Uterus (tissue), 4 donors: ENCODE measurements around the gene CAMK1D. TPM values are rescaled to one million over a fixed set of nuclear protein-coding genes. Genes with fewer than 3 reads are reported as not detected.

Experiments used
- DNase-seq, 2 donors: peaks; one replicate each; pipeline ENCODE4 v3.0.0-alpha.2; 2019 to 2020
- H3K27ac ChIP-seq, 2 donors: fragments of 200-600 bp; sonication (generic); 1 replicate in 1 of 2; 2 replicates in 1 of 2; pipeline ENCODE4 v1.5.1; 2016 to 2018
- H3K27me3 ChIP-seq, 2 donors: fragments of 200-600 bp; sonication (generic); one replicate each; pipeline ENCODE4 v1.5.1; 2018 to 2019; ENCODE audit warnings: control low read depth in 1 of 2
- H3K36me3 ChIP-seq, 2 donors: fragments of 200-600 bp; sonication (generic); one replicate each; pipeline ENCODE4 v1.5.1; 2019; ENCODE audit warnings: control low read depth in 1 of 2
- H3K4me1 ChIP-seq, 2 donors: fragments of 200-600 bp; sonication (generic); one replicate each; pipeline ENCODE4 v1.5.1; 2018 to 2019; ENCODE audit warnings: control low read depth in 1 of 2
- H3K4me3 ChIP-seq, 2 donors: fragments of 200-600 bp; sonication (generic); 1 replicate in 1 of 2; 2 replicates in 1 of 2; pipeline ENCODE4 v1.5.1; 2018 to 2019; ENCODE audit warnings: mild to moderate bottlenecking in 1 of 2
- H3K9me3 ChIP-seq, 2 donors: fragments of 200-600 bp; sonication (generic); one replicate each; pipeline ENCODE4 v1.5.1; 2019; ENCODE audit warnings: control low read depth in 1 of 2
- CTCF ChIP-seq, 4 experiments: fragments of 200-600 bp in 2 of 4; fragments of 450-650 bp in 2 of 4; sonication (generic) in 2 of 4; IDR thresholded peaks; one replicate each; pipeline ENCODE4 v1.5.1; 2016 to 2019; ENCODE audit warnings: antibody characterized with exemption in 4 of 4, mild to moderate bottlenecking in 2 of 4, moderate library complexity in 1 of 4
- POLR2A ChIP-seq, 2 donors: fragments of 450-650 bp; IDR thresholded peaks; one replicate each; pipeline ENCODE4 v1.6.1; 2016; ENCODE audit warnings: antibody characterized with exemption in 2 of 2, mild to moderate bottlenecking in 1 of 2, moderate library complexity in 1 of 2
- intact Hi-C: fragments of 100-400 bp; cut with DNase I; formaldehyde crosslinking; loops from one replicate; pipeline ENCODE4 v1.15.1; 2023; ENCODE audit warnings: low total_unique reads
- microRNA counts, 2 donors: library from miRNA; unstranded; fragments of <30 nt; microRNA quantifications; one replicate each; lab custom pipeline; 2016 to 2017
- microRNA-seq: library from miRNA; unstranded; fragments of <30 nt; microRNA quantifications from one replicate; pipeline ENCODE4, GENCODE V29; 2016; ENCODE audit warnings: borderline microRNAs expressed, borderline replicate concordance
- small RNA-seq: library from RNA; depleted of rRNA; stranded (forward); fragments of <200 nt; gene quantifications from one replicate; pipeline ENCODE3, GENCODE V24; 2016
- total RNA-seq, 4 donors: library from RNA; depleted of rRNA in 3 of 4; stranded (reverse); fragments of >200 nt in 3 of 4; gene quantifications; one replicate each; pipeline versions ENCODE4 v1.1.0 to v1.2.4, GENCODE V29; 2014 to 2023
- donor health status: DM: yes; HTN: yes; CAD: no.

CAMK1D gene
- total RNA-seq, 4 donors from 2014 or later, result 3.5 to 48.4 (median 10.8) TPM

GRCh38 chr10:12880423-12880822 lies 531.1 kb downstream of the CAMK1D start:
- DNase-seq, result no peak
- Histone ChIP-seq H3K27ac (peak overlapping the region in 1 of 2 donors; percentile 6), H3K36me3 (no peaks in the 10 kb centered on the region), H3K27me3 (no peaks in the 10 kb centered on the region), H3K4me1 (peaks cover 4 to 7% of the 10 kb centered on the region in 2 donors), H3K4me3 (no peak overlapping the region), H3K9me3 (no peaks in the 10 kb centered on the region)
- no peak for TF ChIP-seq POLR2A (IDR thresholded peaks at IDR 0.05)
- TF ChIP-seq CTCF (IDR thresholded peaks at IDR 0.05), result no peak
- intact Hi-C loops, result no loop called here

- H3K27me3 ChIP-seq, result no peaks in the 10 kb centered on the region
- H3K36me3 ChIP-seq, result no peaks in the 10 kb centered on the region
- DNase-seq, result no peak
- intact Hi-C loops, result no loop called here
- H3K4me3 ChIP-seq, result no peak overlapping the region
- TF ChIP-seq CTCF (IDR thresholded peaks at IDR 0.05), result no peak
- no peak for TF ChIP-seq POLR2A (IDR thresholded peaks at IDR 0.05)
- no peaks in the 10 kb centered on the region for H3K9me3 ChIP-seq
- no peaks in the 10 kb centered on the region for H3K4me1 ChIP-seq
- H3K27ac ChIP-seq, result no peak overlapping the region
Measured at GRCh38 chr10:12884851-12885250, 535.5 kb downstream of the CAMK1D start.

MicroRNA genes within 50 kb of the gene (microRNA counts, 767-probe panel; counts per million panel counts)
- 0 counts per million in 2 donors for microRNA hsa-miR-548q (lab: Ali Mortazavi, UCI)

Small RNA genes lying within 50 kb of the gene (microRNA-seq; reads per million reads assigned to microRNA genes)
- gene MIR4480, result not detected
- gene MIR4481, result not detected
- gene MIR548Q, result not detected

Small RNA genes lying within 50 kb of the gene (small RNA-seq; reads per million reads assigned to genes)
- gene MIR4480, result not detected
- gene MIR548Q, result not detected
- not detected for gene RF00279
- not detected for gene RN7SL198P
- gene RNU6ATAC39P, result not detected

Other genes starting within 250 kb of the CAMK1D start
- 10 to 100 TPM in 3 of 4 donors, 1 to 10 TPM in 1; 3.8 to 23.0 (median 16.2) TPM for gene SEC61A2, start 219.9 kb upstream of the CAMK1D start, total RNA-seq
- 10 to 100 TPM; 15.6 to 39.0 (median 33.8) TPM for gene NUDT5, start 153.7 kb upstream of the CAMK1D start, total RNA-seq
- 10 to 100 TPM in 3 of 4 donors, 1 to 10 TPM in 1; 6.2 to 95.5 (median 34.3) TPM for gene CDC123, start 153.4 kb upstream of the CAMK1D start, total RNA-seq